Measurements from ENCODE around the gene LYSMD2. TPM values are rescaled to one million over a fixed set of nuclear protein-coding genes. Genes with fewer than 3 reads are reported as not detected.

Gene LYSMD2
- total RNA-seq, 1 donor from 2014 or later: not detected

- no peaks in the 10 kb centered on the region for H4K20me1 ChIP-seq (ENCODE audit: low read depth)
- Mint-ChIP-seq H3K27me3 (ENCODE audit: insufficient read depth, low read depth) (peaks cover 15% of the 10 kb centered on the region), H3K27ac (no peak overlapping the region), H3K36me3 (no peaks in the 10 kb centered on the region), H3K4me3 (no peak overlapping the region), H3K4me1 (peaks cover 12% of the 10 kb centered on the region), H3K9me3 (no peaks in the 10 kb centered on the region)
- no peak overlapping the region for H3K4me2 ChIP-seq
- no peak overlapping the region for H3K9ac ChIP-seq
- no peaks in the 10 kb centered on the region for H3K36me3 ChIP-seq
- DNase-seq (ENCODE audit: low spot score): no peak
- peaks cover 8% of the 10 kb centered on the region for H3F3A ChIP-seq (ENCODE audit: low read depth)
- no peak overlapping the region for H3K27ac ChIP-seq
- peaks cover 19% of the 10 kb centered on the region for H3K27me3 ChIP-seq
- H3K9me3 ChIP-seq (ENCODE audit: low read depth): no peaks in the 10 kb centered on the region
- H3K4me3 ChIP-seq: no peak overlapping the region
- TF ChIP-seq EZH2 (IDR thresholded peaks at IDR 0.05) (no peak), EZH2phosphoT487 (IDR thresholded peaks at IDR 0.05) (no peak), CTCF (IDR thresholded peaks at IDR 0.05) (no peak)
- H3K4me1 ChIP-seq: peaks cover 5% of the 10 kb centered on the region
- H2AFZ ChIP-seq (replicated peaks): no peak overlapping the region
- H3K79me2 ChIP-seq (ENCODE audit: low read depth): no peaks in the 10 kb centered on the region
Observed at GRCh38 chr15:51678096-51678495, 59.4 kb downstream of the LYSMD2 start.

GRCh38 chr15:51677452-51677851 lies 60.0 kb downstream of the LYSMD2 start:
- peaks cover 17% of the 10 kb centered on the region for H3K4me1 Mint-ChIP-seq
- H3K27me3 Mint-ChIP-seq (ENCODE audit: insufficient read depth, low read depth): peaks cover 15% of the 10 kb centered on the region
- H3K36me3 Mint-ChIP-seq: no peaks in the 10 kb centered on the region
- no peaks in the 10 kb centered on the region for H3K36me3 ChIP-seq
- peaks cover 9% of the 10 kb centered on the region for H3K4me1 ChIP-seq
- no peak overlapping the region for H3K9ac ChIP-seq
- no peak overlapping the region for H2AFZ ChIP-seq (replicated peaks)
- TF ChIP-seq EZH2phosphoT487 (IDR thresholded peaks at IDR 0.05): no peak
- TF ChIP-seq CTCF (IDR thresholded peaks at IDR 0.05): no peak
- no peak for TF ChIP-seq EZH2 (IDR thresholded peaks at IDR 0.05)
- H3K79me2 ChIP-seq (ENCODE audit: low read depth): no peaks in the 10 kb centered on the region
- no peak for DNase-seq (ENCODE audit: low spot score)
- H3K4me3 Mint-ChIP-seq: no peak overlapping the region
- H4K20me1 ChIP-seq (ENCODE audit: low read depth): no peaks in the 10 kb centered on the region
- no peak overlapping the region for H3K4me2 ChIP-seq
- H3K27ac Mint-ChIP-seq: no peak overlapping the region
- H3K9me3 ChIP-seq (ENCODE audit: low read depth): no peaks in the 10 kb centered on the region
- no peaks in the 10 kb centered on the region for H3K9me3 Mint-ChIP-seq
- no peak overlapping the region for H3K4me3 ChIP-seq
- H3F3A ChIP-seq (ENCODE audit: low read depth): peaks cover 8% of the 10 kb centered on the region
- peaks cover 19% of the 10 kb centered on the region for H3K27me3 ChIP-seq
- no peak overlapping the region for H3K27ac ChIP-seq

- TF ChIP-seq EZH2phosphoT487 (IDR thresholded peaks at IDR 0.05) (no peak), CTCF (IDR thresholded peaks at IDR 0.05) (no peak), EZH2 (IDR thresholded peaks at IDR 0.05) (no peak)
- H3K4me2 ChIP-seq: no peak overlapping the region
- Mint-ChIP-seq H3K4me3 (no peak overlapping the region), H3K36me3 (no peaks in the 10 kb centered on the region), H3K9me3 (no peaks in the 10 kb centered on the region), H3K27ac (no peak overlapping the region), H3K27me3 (ENCODE audit: insufficient read depth, low read depth) (peaks cover 15% of the 10 kb centered on the region), H3K4me1 (peaks cover 20% of the 10 kb centered on the region)
- H3K27me3 ChIP-seq: peaks cover 15% of the 10 kb centered on the region
- no peaks in the 10 kb centered on the region for H3K36me3 ChIP-seq
- no peaks in the 10 kb centered on the region for H3K9me3 ChIP-seq (ENCODE audit: low read depth)
- H3K4me1 ChIP-seq: peaks cover 13% of the 10 kb centered on the region
- H4K20me1 ChIP-seq (ENCODE audit: low read depth): no peaks in the 10 kb centered on the region
- no peaks in the 10 kb centered on the region for H3K79me2 ChIP-seq (ENCODE audit: low read depth)
- peaks cover 8% of the 10 kb centered on the region for H3F3A ChIP-seq (ENCODE audit: low read depth)
- no peak overlapping the region for H2AFZ ChIP-seq (replicated peaks)
- no peak for DNase-seq (ENCODE audit: low spot score)
- H3K27ac ChIP-seq: no peak overlapping the region
- H3K9ac ChIP-seq: no peak overlapping the region
- H3K4me3 ChIP-seq: no peak overlapping the region
Observed at GRCh38 chr15:51677021-51677420, 60.4 kb downstream of the LYSMD2 start.

All from neural progenitor cell (in vitro differentiated cells).